Uterus (tissue), 2 donors: Measurements from ENCODE around the gene ALDH3B1.
"Not testable (repeated sequence)": the region's sequence is repeated elsewhere in the genome, so short reads cannot be mapped to it uniquely, and the experiment has no call there.

ENCODE experiments used
- CTCF ChIP-seq, 4 experiments: fragments of 200-600 bp in 2 of 4; fragments of 450-650 bp in 2 of 4; sonication (generic) in 2 of 4; IDR thresholded peaks; one replicate each; pipeline ENCODE4 v1.5.1; 2016 to 2019; ENCODE audit warnings: antibody characterized with exemption in 4 of 4, mild to moderate bottlenecking in 2 of 4, moderate library complexity in 1 of 4
- POLR2A ChIP-seq, 2 donors: fragments of 450-650 bp; IDR thresholded peaks; one replicate each; pipeline ENCODE4 v1.6.1; 2016; ENCODE audit warnings: antibody characterized with exemption in 2 of 2, mild to moderate bottlenecking in 1 of 2, moderate library complexity in 1 of 2

DNA sequence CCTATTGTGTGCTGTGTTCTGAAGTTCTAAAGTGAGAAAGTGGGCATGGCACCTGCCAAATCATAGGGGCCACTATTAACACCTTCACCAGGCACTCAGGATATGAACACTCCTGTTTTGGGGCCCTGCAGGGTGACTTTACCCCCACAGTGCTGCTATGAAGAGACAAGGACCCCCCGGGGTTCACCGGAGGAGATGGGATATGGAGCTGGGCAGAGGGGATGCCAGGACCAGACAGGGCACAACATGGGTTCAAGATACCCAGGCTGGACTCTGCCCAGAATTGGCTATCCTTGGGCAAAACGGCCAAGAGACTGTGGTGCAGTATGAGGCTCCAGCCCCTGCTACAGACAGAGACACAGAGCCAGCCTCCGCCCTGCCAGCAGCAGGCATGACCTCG lies 15.7 kb upstream of the ALDH3B1 start:
- not testable (repeated sequence) for TF ChIP-seq CTCF, POLR2A (IDR thresholded peaks at IDR 0.05)
